Endodermal cell (in vitro differentiated cells): ENCODE measurements around the gene ZNF358. TPM values are rescaled to one million over a fixed set of nuclear protein-coding genes. Genes with fewer than 3 reads are reported as not detected.

Source experiments
- DNase-seq: peaks from one replicate; pipeline ENCODE4 v3.0.0-alpha.2; 2017
- H3K27ac ChIP-seq: 2 replicates; pipeline ENCODE4 v1.5.1; 2013; ENCODE audit warnings: mild to moderate bottlenecking, low read depth, low read length, moderate library complexity
- H3K27me3 ChIP-seq: 2 replicates; pipeline ENCODE4 v1.6.1; 2013; ENCODE audit warnings: mild to moderate bottlenecking, low read length, moderate library complexity; ENCODE audit not compliant: insufficient read depth, control insufficient read depth, poor library complexity, severe bottlenecking
- H3K36me3 ChIP-seq: 2 replicates; pipeline ENCODE4 v1.7.0; 2013; ENCODE audit warnings: mild to moderate bottlenecking, low read length, moderate library complexity; ENCODE audit not compliant: control insufficient read depth, insufficient read depth
- H3K4me1 ChIP-seq: one replicate; pipeline ENCODE4 v1.7.0; 2013; ENCODE audit warnings: low read length; ENCODE audit not compliant: control insufficient read depth, insufficient read depth
- H3K4me3 ChIP-seq: 2 replicates; pipeline ENCODE4 v1.5.1; 2013; ENCODE audit warnings: mild to moderate bottlenecking, low read length, moderate library complexity
- H3K9ac ChIP-seq: 2 replicates; pipeline ENCODE4 v1.6.1; 2013; ENCODE audit warnings: mild to moderate bottlenecking, low read length, moderate library complexity; ENCODE audit not compliant: poor library complexity, severe bottlenecking; ENCODE audit errors: extremely low read depth
- H3K9me3 ChIP-seq: 2 replicates; pipeline ENCODE4 v1.6.1; 2013; ENCODE audit warnings: mild to moderate bottlenecking, low read length, moderate library complexity; ENCODE audit not compliant: control insufficient read depth
- H3K27ac Mint-ChIP-seq: 2 replicates; pipeline ENCODE4 v1.8.0; 2020; ENCODE audit warnings: mixed read lengths
- H3K27me3 Mint-ChIP-seq: 2 replicates; pipeline ENCODE4 v1.8.0; 2021; ENCODE audit warnings: mild to moderate bottlenecking, mixed read lengths; ENCODE audit not compliant: insufficient read depth
- H3K36me3 Mint-ChIP-seq: 2 replicates; pipeline ENCODE4 v1.8.0; 2020; ENCODE audit warnings: low read depth, mixed read lengths
- H3K4me1 Mint-ChIP-seq: 2 replicates; pipeline ENCODE4 v1.8.0; 2020; ENCODE audit warnings: mixed read lengths
- H3K4me3 Mint-ChIP-seq: 2 replicates; pipeline ENCODE4 v1.8.0; 2020; ENCODE audit warnings: mild to moderate bottlenecking, moderate library complexity, mixed read lengths
- H3K9me3 Mint-ChIP-seq: 2 replicates; pipeline ENCODE4 v1.8.0; 2020; ENCODE audit warnings: mild to moderate bottlenecking, mixed read lengths
- WGBS, 2 experiments: methylation state at CpG; one replicate each; pipeline versions ENCODE4 v1.1.5 to v1.1.7; 2013; ENCODE audit warnings: missing lambda C conversion rate in 2 of 2, mixed read lengths in 1 of 2; ENCODE audit not compliant: insufficient coverage in 1 of 2, insufficient read length in 1 of 2; 5-methylcytosine and 5-hydroxymethylcytosine counted together
- total RNA-seq, 2 donors: library from RNA; stranded (reverse); fragmentation: NEBNext Ultra II Directional in 1 of 2; extraction: Animal tissue kit (Norgen Biotek cat#: 25700) in 1 of 2; gene quantifications; 2 replicates in 1 of 2; 3 replicates in 1 of 2; pipeline ENCODE4 v1.2.1, GENCODE V29; 2021
- TF ChIP-seq, protein P1 (sequence below): fragments of 200-600 bp; sonication (generic); conservative IDR thresholded peaks from 2 replicates; pipeline ENCODE4 v1.5.0; 2021; ENCODE audit warnings: antibody characterized with exemption, mild to moderate bottlenecking

ZNF358 gene
- total RNA-seq, 2 donors from 2014 or later: 45.9 to 53.2 TPM

DNA sequence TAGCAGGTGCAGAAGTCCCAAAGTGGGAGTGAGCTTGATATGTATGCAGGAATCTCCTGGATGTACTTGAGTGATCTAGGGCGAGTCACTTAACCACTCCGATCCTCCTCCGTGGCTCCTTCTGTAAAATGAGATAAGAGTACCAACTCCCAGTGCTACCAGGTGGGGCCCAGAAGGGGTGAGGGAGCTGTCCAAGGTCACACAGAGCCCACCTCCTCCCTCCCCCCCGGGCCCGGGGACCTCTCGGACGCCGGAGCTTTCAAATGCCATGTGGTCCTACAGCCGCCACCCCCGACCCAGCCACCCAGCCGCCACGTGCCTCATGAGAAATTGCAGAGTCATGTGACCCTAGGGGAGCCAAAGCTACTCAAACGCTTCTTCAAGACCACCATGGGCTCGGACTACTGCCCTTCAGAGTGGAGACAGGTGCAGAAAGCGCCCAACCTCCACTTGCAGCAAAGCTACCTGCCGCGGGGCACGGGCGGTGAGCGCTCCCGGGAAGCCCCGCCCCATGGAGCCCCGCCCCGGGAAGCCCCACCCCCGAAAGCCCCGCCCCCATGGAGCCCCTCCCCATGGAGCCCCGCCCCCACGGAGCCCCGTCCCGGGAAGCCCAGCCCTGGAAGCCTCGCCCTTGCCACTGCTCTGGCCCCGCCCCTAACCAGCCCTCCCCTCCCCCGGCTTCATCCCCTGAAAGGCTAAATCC lies 10.1 kb upstream of the ZNF358 start:
- Mint-ChIP-seq H3K4me1 (no peaks in the 10 kb centered on the region), H3K36me3 (no peaks in the 10 kb centered on the region), H3K27me3 (peaks cover 68% of the 10 kb centered on the region), H3K9me3 (no peaks in the 10 kb centered on the region), H3K27ac (no peak overlapping the region), H3K4me3 (no peak overlapping the region)
- no peak overlapping the region for H3K9ac ChIP-seq
- no peaks in the 10 kb centered on the region for H3K4me1 ChIP-seq
- peak; percentile 93 for DNase-seq
- no peaks in the 10 kb centered on the region for H3K36me3 ChIP-seq
- no peaks in the 10 kb centered on the region for H3K9me3 ChIP-seq
- peaks cover 44% of the 10 kb centered on the region for H3K27me3 ChIP-seq
- H3K4me3 ChIP-seq: no peak overlapping the region
- TF ChIP-seq, protein P1, sequence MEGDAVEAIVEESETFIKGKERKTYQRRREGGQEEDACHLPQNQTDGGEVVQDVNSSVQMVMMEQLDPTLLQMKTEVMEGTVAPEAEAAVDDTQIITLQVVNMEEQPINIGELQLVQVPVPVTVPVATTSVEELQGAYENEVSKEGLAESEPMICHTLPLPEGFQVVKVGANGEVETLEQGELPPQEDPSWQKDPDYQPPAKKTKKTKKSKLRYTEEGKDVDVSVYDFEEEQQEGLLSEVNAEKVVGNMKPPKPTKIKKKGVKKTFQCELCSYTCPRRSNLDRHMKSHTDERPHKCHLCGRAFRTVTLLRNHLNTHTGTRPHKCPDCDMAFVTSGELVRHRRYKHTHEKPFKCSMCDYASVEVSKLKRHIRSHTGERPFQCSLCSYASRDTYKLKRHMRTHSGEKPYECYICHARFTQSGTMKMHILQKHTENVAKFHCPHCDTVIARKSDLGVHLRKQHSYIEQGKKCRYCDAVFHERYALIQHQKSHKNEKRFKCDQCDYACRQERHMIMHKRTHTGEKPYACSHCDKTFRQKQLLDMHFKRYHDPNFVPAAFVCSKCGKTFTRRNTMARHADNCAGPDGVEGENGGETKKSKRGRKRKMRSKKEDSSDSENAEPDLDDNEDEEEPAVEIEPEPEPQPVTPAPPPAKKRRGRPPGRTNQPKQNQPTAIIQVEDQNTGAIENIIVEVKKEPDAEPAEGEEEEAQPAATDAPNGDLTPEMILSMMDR: no peak
- no peak overlapping the region for H3K27ac ChIP-seq
- 11 to 15% methylated on average over 5 to 28 of the region's 33 CpGs for WGBS, 2 experiments

DNA sequence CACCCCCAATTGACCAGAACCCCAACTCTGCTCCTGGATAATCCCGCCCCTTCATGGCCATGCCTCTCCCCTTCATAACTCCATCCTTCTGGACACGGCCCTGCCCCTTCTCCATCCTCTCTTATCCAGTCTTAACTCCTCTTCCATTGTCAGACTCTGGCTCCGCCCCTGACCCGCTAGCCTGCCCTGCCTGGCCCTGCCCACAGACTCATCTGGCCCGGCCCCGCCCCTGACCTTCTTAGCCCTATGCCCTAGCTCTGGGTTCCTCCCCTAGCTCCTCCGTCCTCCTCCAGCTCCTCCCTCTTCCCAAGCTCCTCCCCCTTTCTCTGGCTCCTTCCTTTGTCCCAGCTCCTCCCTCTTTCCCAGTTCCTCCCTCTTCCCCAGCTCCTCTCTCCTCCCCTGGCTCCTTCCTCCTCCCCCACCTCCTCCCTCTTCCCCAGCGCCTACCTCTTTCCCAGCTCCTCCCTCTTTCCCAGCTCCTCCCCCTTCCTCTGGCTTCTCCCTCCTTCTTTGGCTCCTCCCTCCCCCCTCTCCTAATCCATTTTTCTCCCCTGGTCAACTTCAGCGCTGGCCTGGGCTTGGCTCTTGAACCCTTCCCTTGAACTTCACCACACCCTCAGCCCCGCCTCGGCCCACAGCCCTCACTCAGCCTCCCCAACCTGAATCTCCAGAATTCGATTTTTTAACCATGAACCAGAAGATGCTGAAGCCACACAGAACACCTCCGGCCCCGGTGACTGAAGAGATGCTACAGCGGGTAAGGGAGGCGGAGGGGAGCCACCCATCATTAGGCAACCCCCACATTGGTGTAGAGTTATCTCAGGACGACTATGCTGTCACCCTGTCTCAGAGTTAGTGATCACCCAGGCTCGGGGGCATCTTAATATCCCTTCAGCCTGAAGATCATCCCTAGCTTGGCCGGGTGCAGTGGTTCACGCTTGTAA lies 9.2 kb upstream of the ZNF358 start:
- H3K27ac Mint-ChIP-seq: no peak overlapping the region
- Histone ChIP-seq H3K4me1 (no peaks in the 10 kb centered on the region), H3K9me3 (no peaks in the 10 kb centered on the region), H3K27me3 (peaks cover 47% of the 10 kb centered on the region), H3K36me3 (no peaks in the 10 kb centered on the region), H3K27ac (no peak overlapping the region), H3K9ac (no peak overlapping the region), H3K4me3 (no peak overlapping the region)
- DNase-seq: peak; percentile 98
- TF ChIP-seq, protein P1: no peak
- H3K4me1 Mint-ChIP-seq: no peaks in the 10 kb centered on the region
- H3K27me3 Mint-ChIP-seq: peaks cover 66% of the 10 kb centered on the region
- H3K36me3 Mint-ChIP-seq: no peaks in the 10 kb centered on the region
- no peaks in the 10 kb centered on the region for H3K9me3 Mint-ChIP-seq
- no peak overlapping the region for H3K4me3 Mint-ChIP-seq
- 48 to 57% methylated on average over 16 to 20 of the region's 20 CpGs for WGBS, 2 experiments

DNA sequence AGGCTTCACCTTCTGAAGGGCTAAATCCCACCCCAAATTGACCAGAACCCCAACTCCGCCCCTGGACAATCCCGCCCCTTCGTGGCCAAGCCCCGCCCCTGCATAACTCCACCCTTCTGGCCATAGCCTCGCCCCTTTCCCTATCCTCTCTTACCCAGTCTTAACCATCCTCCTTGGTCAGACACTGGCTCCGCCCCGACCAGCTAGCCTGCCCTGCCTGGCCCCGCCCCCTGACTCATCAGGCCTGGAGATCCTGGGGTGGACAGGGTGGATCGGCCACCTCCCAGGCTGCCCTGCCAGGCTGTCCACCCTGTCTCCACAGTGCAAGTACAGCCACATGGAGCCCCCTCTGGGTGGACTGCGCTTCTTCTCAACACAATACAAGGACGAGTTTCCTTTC lies 8.0 kb upstream of the ZNF358 start:
- Mint-ChIP-seq H3K9me3 (no peaks in the 10 kb centered on the region), H3K27ac (no peak overlapping the region)
- WGBS, 2 experiments: 42 to 67% methylated on average over 5 to 10 of the region's 11 CpGs

More for the DNA sequence above, 8.0 kb upstream of the ZNF358 start:
- H3K27me3 Mint-ChIP-seq: peaks cover 55% of the 10 kb centered on the region
- H3K4me1 ChIP-seq: no peaks in the 10 kb centered on the region
- peak; percentile 96 for DNase-seq
- no peak overlapping the region for H3K9ac ChIP-seq
- peaks cover 36% of the 10 kb centered on the region for H3K27me3 ChIP-seq
- H3K27ac ChIP-seq: no peak overlapping the region
- peaks cover 3% of the 10 kb centered on the region for H3K4me1 Mint-ChIP-seq
- no peak overlapping the region for H3K4me3 Mint-ChIP-seq
- H3K36me3 Mint-ChIP-seq: no peaks in the 10 kb centered on the region
- TF ChIP-seq, protein P1: no peak
- H3K4me3 ChIP-seq: no peak overlapping the region
- H3K9me3 ChIP-seq: no peaks in the 10 kb centered on the region
- no peaks in the 10 kb centered on the region for H3K36me3 ChIP-seq
